ENCODE results near the gene AFDN.

GRCh38 chr6:167855825-167856425 is 29.2 kb downstream of the AFDN start:
- TF ChIP-seq CTCF (IDR thresholded peaks at IDR 0.05; ENCODE audit: low read depth, low read length) (no peak), POLR2A (IDR thresholded peaks at IDR 0.05; ENCODE audit: extremely low read depth, insufficient read length) (no peak)
